SH-SY5Y (cell line): ENCODE data around the gene XYLB.

Experiments used
- GATA2 ChIP-seq: IDR thresholded peaks from 2 replicates; pipeline ENCODE4 v1.6.1; 2011; ENCODE audit warnings: mild to moderate bottlenecking, low read depth, low read length
- GATA3 ChIP-seq: IDR thresholded peaks from 2 replicates; pipeline ENCODE4 v1.6.1; 2011; ENCODE audit warnings: low read depth, mild to moderate bottlenecking, low read length, moderate library complexity

DNA sequence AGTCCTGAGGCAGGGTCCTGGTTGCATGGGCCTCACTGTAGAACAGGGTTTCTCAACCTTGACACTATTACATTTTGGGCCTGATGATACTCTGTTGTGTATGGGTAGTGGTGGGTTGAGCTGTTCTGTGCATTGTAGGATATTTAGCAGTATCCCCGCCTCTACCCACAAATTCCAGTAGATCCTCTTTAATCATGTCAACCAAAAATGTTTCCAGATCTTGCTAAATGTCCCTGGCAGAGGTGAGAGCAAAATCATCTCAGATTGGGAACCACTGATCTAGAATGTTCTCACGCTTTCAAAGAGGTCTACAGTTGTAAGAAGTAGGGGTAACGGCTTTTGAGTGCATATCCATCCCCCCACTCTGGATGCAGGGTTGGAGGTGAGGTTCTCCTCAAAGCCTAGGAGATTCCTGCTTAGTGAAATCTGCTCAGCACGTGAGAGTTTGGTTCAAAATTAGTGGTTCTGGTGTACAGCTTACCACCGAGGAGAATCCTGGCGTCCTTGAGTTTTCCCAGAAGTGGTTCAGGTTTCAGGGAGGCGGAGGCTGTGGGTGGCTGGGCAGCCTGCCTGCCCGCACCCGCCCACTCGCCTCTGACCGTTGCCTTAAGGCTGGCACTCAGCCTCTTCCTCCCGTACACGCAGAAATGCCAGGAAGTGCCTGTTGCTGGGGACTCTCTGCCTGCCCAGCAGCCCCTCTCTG is 112.4 kb downstream of the XYLB start:
- TF ChIP-seq GATA2 (no peak), GATA3 (no peak)
